GM12878 (cell line): ENCODE data around the gene SPTLC3. TPM values are rescaled to one million over a fixed set of nuclear protein-coding genes. Genes with fewer than 3 reads are reported as not detected.

ENCODE experiments used
- ATAC-seq: fragments of 200-7000 bp; cut with Tn5 transposase; 3 replicates; pipeline ENCODE4 v1.9.1; 2020; ENCODE audit warnings: mild to moderate bottlenecking, moderate library complexity
- BruUV-seq: library from RNA; stranded (reverse); fragments of 400-500 nt; replicated peaks from 2 replicates; lab custom pipeline; 2021; lab: Mats Ljungman, UMichigan
- CTCF ChIA-PET: fragments of 300-600 bp; sonication (Branson Sonifier 250); formaldehyde crosslinking; extraction: SDS; loops from one replicate; lab custom pipeline; 2021; ENCODE audit warnings: inconsistent platforms; lab: Yijun Ruan, JAX
- POLR2A ChIA-PET: fragments of 350-600 bp; formaldehyde crosslinking; extraction: SDS; loops from one replicate; lab custom pipeline; 2021; ENCODE audit warnings: inconsistent platforms; lab: Charles Lee
- RAD21 ChIA-PET: fragments of 300-600 bp; sonication (Branson Sonifier 250); formaldehyde crosslinking; loops from one replicate; lab custom pipeline; 2023; ENCODE audit warnings: antibody characterized with exemption; ENCODE audit not compliant: unreplicated experiment; lab: Charles Lee
- SMC1A ChIA-PET: fragments of 300-600 bp; sonication (Branson Sonifier 250); formaldehyde crosslinking; loops from one replicate; lab custom pipeline; 2023; ENCODE audit not compliant: unreplicated experiment, uncharacterized antibody; lab: Charles Lee
- DNase-seq: peaks from one replicate; pipeline ENCODE4 v3.0.0-alpha.2; 2011; ENCODE audit warnings: low read depth, low spot score
- FAIRE-seq: peaks from 3 replicates; lab custom pipeline; 2011; peaks lifted over from hg19 to GRCh38; lab: Jason Lieb, UNC
- H2AFZ ChIP-seq: 2 replicates; pipeline ENCODE4 v1.6.0; 2011; ENCODE audit warnings: low read depth, low read length, control low read depth; ENCODE audit not compliant: control insufficient read depth
- H3K27ac ChIP-seq: 2 replicates; pipeline ENCODE4 v1.5.1; 2011; ENCODE audit warnings: control low read depth; ENCODE audit not compliant: control insufficient read depth, insufficient read depth
- H3K27me3 ChIP-seq, 2 experiments: replicated peaks in 1 of 2; 2 replicates each; pipeline versions ENCODE4 v1.6.0 to v1.6.1; 2011; ENCODE audit warnings: low read length in 1 of 2; ENCODE audit not compliant: control insufficient read depth in 2 of 2, insufficient read depth in 2 of 2
- H3K36me3 ChIP-seq, 2 experiments: 2 replicates each; pipeline ENCODE4 v1.5.1; 2011; ENCODE audit warnings: low read length in 1 of 2; ENCODE audit not compliant: control insufficient read depth in 2 of 2, insufficient read depth in 2 of 2
- H3K4me1 ChIP-seq: 2 replicates; pipeline ENCODE4 v1.6.1; 2011; ENCODE audit warnings: mild to moderate bottlenecking, low read length, moderate library complexity, mixed read lengths; ENCODE audit not compliant: control insufficient read depth, insufficient read depth
- H3K4me2 ChIP-seq: 2 replicates; pipeline ENCODE4 v1.6.0; 2011; ENCODE audit warnings: control low read depth; ENCODE audit not compliant: control insufficient read depth, insufficient read depth
- H3K4me3 ChIP-seq: fragments of 200-600 bp; sonication (generic); 2 replicates; pipeline ENCODE4 v1.5.1; 2016
- H3K79me2 ChIP-seq: 2 replicates; pipeline ENCODE4 v1.6.0; 2011; ENCODE audit warnings: low read length; ENCODE audit not compliant: control insufficient read depth, insufficient read depth
- H3K9ac ChIP-seq: 2 replicates; pipeline ENCODE4 v1.8.0; 2011; ENCODE audit warnings: low read length, control low read depth, mixed read lengths; ENCODE audit not compliant: control insufficient read depth, insufficient read depth
- H3K9me3 ChIP-seq: replicated peaks from 3 replicates; pipeline ENCODE4 v1.5.1; 2011; ENCODE audit warnings: mild to moderate bottlenecking, low read length; ENCODE audit not compliant: control insufficient read depth, insufficient read depth
- H4K20me1 ChIP-seq: 2 replicates; pipeline ENCODE4 v1.6.0; 2011; ENCODE audit not compliant: control insufficient read depth, insufficient read depth
- BACH1 ChIP-seq: fragments of 450-650 bp; IDR thresholded peaks from 2 replicates; pipeline ENCODE4 v1.6.1; 2017; ENCODE audit warnings: mild to moderate bottlenecking, borderline replicate concordance
- BCL11A ChIP-seq: IDR thresholded peaks from 2 replicates; pipeline ENCODE4 v1.6.1; 2011; ENCODE audit warnings: low read depth, low read length
- CBX5 ChIP-seq: sonication (generic); IDR thresholded peaks from 2 replicates; pipeline ENCODE4 v1.6.1; 2016; ENCODE audit warnings: low read depth, moderate library complexity, mild to moderate bottlenecking, inconsistent platforms
- DPF2 ChIP-seq: fragments of 450-650 bp; IDR thresholded peaks from 2 replicates; pipeline ENCODE4 v1.6.1; 2017; ENCODE audit warnings: mild to moderate bottlenecking
- ETV6 ChIP-seq, 2 experiments: fragments of 450-650 bp in 1 of 2; IDR thresholded peaks in 1 of 2; conservative IDR thresholded peaks in 1 of 2; 2 replicates each; pipeline ENCODE4 v1.6.1; 2014; ENCODE audit warnings: antibody characterized with exemption in 1 of 2, borderline replicate concordance in 1 of 2, low read depth in 1 of 2, mild to moderate bottlenecking in 1 of 2, moderate library complexity in 1 of 2
- HDAC6 ChIP-seq: fragments of 200-600 bp; sonication (generic); IDR thresholded peaks from one replicate; pipeline ENCODE4 v1.8.0; 2017; ENCODE audit warnings: antibody characterized with exemption; ENCODE audit not compliant: unreplicated experiment
- KDM1A ChIP-seq: fragments of 200-600 bp; sonication (generic); IDR thresholded peaks from 2 replicates; pipeline ENCODE4 v1.6.1; 2016; ENCODE audit warnings: borderline replicate concordance
- NFYB ChIP-seq: IDR thresholded peaks from 2 replicates; pipeline ENCODE4 v1.6.1; 2011; ENCODE audit warnings: low read depth, mild to moderate bottlenecking, low read length, improper control_type of control experiment, moderate library complexity; ENCODE audit not compliant: insufficient read depth
- NR2C2 ChIP-seq: IDR thresholded peaks from 2 replicates; pipeline ENCODE4 v1.6.1; 2011; ENCODE audit warnings: borderline replicate concordance, low read depth; ENCODE audit not compliant: control insufficient read depth, insufficient read length
- RAD21 ChIP-seq: IDR thresholded peaks from 2 replicates; pipeline ENCODE4 v1.6.1; 2011; ENCODE audit warnings: mild to moderate bottlenecking, low read depth, low read length, moderate library complexity; ENCODE audit not compliant: insufficient read depth
- SIN3A ChIP-seq: IDR thresholded peaks from 2 replicates; pipeline ENCODE4 v1.6.1; 2012; ENCODE audit warnings: low read depth, low read length, improper control_type of control experiment
- SMAD5 ChIP-seq: IDR thresholded peaks from 2 replicates; pipeline ENCODE4 v1.6.1; 2016; ENCODE audit warnings: antibody characterized with exemption, low read depth
- SUZ12 ChIP-seq: fragments of 200-600 bp; sonication (generic); IDR thresholded peaks from one replicate; pipeline ENCODE4 v1.6.1; 2018; ENCODE audit warnings: antibody characterized with exemption, mild to moderate bottlenecking; ENCODE audit not compliant: unreplicated experiment
- TAF1 ChIP-seq: IDR thresholded peaks from 2 replicates; pipeline ENCODE4 v1.6.1; 2011; ENCODE audit warnings: mild to moderate bottlenecking, low read depth, low read length, borderline replicate concordance
- WGBS: methylation state at CpG from one replicate; pipeline ENCODE4 v1.1.6; 2016; ENCODE audit warnings: low lambda C conversion rate; ENCODE audit not compliant: insufficient replicate concordance, insufficient coverage; ENCODE audit errors: missing lambda C conversion rate; 5-methylcytosine and 5-hydroxymethylcytosine counted together
- in situ Hi-C: fragments of 300-500 bp; cut with MboI; formaldehyde crosslinking; loops from 9 replicates; pipeline ENCODE4 v1.14.3; 2018; ENCODE audit warnings: mixed read lengths
- intact Hi-C: fragments of 100-400 bp; cut with micrococcal nuclease; formaldehyde crosslinking; loops from one replicate; pipeline ENCODE4 v1.14.2; 2022; ENCODE audit not compliant: unreplicated experiment
- polyA plus RNA-seq, 11 experiments: library from polyadenylated mRNA; depleted of rRNA in 4 of 11; unstranded in 6 of 11; stranded (reverse) in 5 of 11; fragments of >200 nt; fragmentation: Nextera tagmentation in 4 of 11; fragmentation: Illumina TruSeq in 1 of 11; extraction: Ambion mirVana in 4 of 11; extraction: Trizol in 1 of 11; gene quantifications; 1 replicate in 1 of 11; 2 replicates in 10 of 11; pipeline versions ENCODE4 v1.2.1 to v1.2.3, GENCODE V29; 2011 to 2016; ENCODE audit warnings: inconsistent platforms in 2 of 11, missing spikeins in 2 of 11, low read depth in 1 of 11
- total RNA-seq, 4 experiments: library from RNA; depleted of rRNA in 3 of 4; stranded (reverse); fragments of >200 nt in 3 of 4; fragmentation: Illumina TruSeq in 1 of 4; extraction: Trizol in 1 of 4; gene quantifications; 2 replicates each; pipeline versions ENCODE4 v1.2.1 to v1.2.3, GENCODE V29; 2013 to 2021
- TF ChIP-seq, protein P1 (sequence below): fragments of 450-650 bp; IDR thresholded peaks from 2 replicates; pipeline ENCODE4 v1.6.1; 2018; ENCODE audit warnings: mild to moderate bottlenecking, low read depth, moderate library complexity; ENCODE audit not compliant: partially characterized antibody

The SPTLC3 gene
- total and polyA plus RNA-seq, 10 of the 15 experiments (the other 5 are each of a cell fraction or from before 2014, with no cell fraction given), result 0.04 to 0.29 (median 0.06) TPM; not detected in 7

DNA sequence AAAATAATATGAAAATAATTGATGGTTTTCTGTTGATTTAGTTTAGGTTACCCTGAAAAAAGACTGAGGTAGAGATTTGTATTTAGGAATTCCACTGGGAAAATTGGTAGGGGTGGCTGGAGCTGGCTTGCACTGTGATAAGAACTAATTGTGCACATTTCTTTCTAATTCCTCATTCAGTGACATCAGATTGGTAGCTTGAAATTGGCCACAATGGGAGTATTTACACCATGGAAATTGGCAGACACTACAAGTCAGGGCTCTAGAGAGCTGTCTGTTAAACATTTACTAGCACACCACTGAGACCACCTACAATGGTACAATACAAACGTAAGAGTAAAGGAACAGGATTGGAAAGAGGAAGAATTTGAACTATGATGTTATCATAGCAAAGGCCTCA is 160.3 kb downstream of the SPTLC3 start:
- POLR2A ChIA-PET, result no interaction called here
- no TSS peak for BruUV-seq
- Histone ChIP-seq H2AFZ (no peak overlapping the region), H3K27me3 (no peaks in the 10 kb centered on the region; a peak in 1 of 4 replicates), H3K4me2 (no peak overlapping the region), H3K36me3 (no peaks in the 10 kb centered on the region), H3K79me2 (no peaks in the 10 kb centered on the region), H3K4me3 (no peak overlapping the region), H3K9ac (no peak overlapping the region), H4K20me1 (no peaks in the 10 kb centered on the region), H3K27ac (no peak overlapping the region), H3K4me1 (no peaks in the 10 kb centered on the region), H3K9me3 (no peaks in the 10 kb centered on the region; the same call in 2 of the 3 replicates)
- DNase-seq, result no peak
- FAIRE-seq, result no peak
- RAD21 ChIA-PET, result no interaction called here
- no peak for ATAC-seq
- CTCF ChIA-PET, result interaction anchor here (0.6 to 0.7 kb wide), 2 partner anchors 8 to 270 kb away, joined by 3 read pairs; no protein-coding TSS in a partner anchor
- 0% methylated on average over 1 of the region's 1 CpG for WGBS
- intact Hi-C loops, result no loop called here
- TF ChIP-seq SMAD5, result no peak
- no peak for TF ChIP-seq NFYB
- no peak for TF ChIP-seq BACH1
- no peak for TF ChIP-seq ETV6 (conservative IDR thresholded peaks at IDR 0.05 in 1 of 2, IDR thresholded peaks at IDR 0.05 in 1 of 2; ENCODE audit: borderline replicate concordance in 1 of 2, low read depth in 1 of 2)
- in situ Hi-C loops, result no loop called here
- SMC1A ChIA-PET, result no interaction called here

DNA sequence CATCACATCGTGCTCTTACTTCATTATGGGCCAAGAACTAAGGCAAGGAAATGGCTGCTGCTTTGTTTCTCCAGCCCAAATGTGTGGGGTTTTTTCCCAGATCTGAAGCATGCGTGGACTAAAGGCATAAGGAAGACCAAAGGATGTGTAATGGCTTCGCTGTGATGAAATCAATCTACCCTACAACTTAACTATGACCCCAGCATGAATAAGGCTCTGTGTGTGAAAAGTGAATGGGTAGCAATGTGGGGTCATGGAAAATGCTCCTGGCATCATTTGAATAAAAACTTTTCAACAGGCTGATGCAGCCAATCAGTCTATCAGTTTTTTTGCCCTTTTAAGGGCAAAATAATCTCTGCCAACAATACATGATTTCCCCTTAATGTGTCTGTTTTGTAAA is 162.0 kb downstream of the SPTLC3 start:
- Histone ChIP-seq H3K9ac (no peak overlapping the region), H3K36me3 (no peaks in the 10 kb centered on the region), H3K4me1 (no peaks in the 10 kb centered on the region), H3K79me2 (no peaks in the 10 kb centered on the region), H2AFZ (no peak overlapping the region), H3K4me3 (no peak overlapping the region), H3K9me3 (no peaks in the 10 kb centered on the region; the same call in 2 of the 3 replicates), H3K4me2 (no peak overlapping the region), H3K27me3 (no peaks in the 10 kb centered on the region; a peak in 1 of 4 replicates), H4K20me1 (no peaks in the 10 kb centered on the region), H3K27ac (no peak overlapping the region)
- BruUV-seq, result no TSS peak
- DNase-seq (no peak), FAIRE-seq (no peak), ATAC-seq (no peak)
- POLR2A ChIA-PET, result no interaction called here
- WGBS, result 7% methylated on average over 3 of the region's 3 CpGs
- in situ Hi-C loops (no loop called here), intact Hi-C loops (no loop called here)
- SMC1A ChIA-PET, result no interaction called here
- CTCF ChIA-PET, result no interaction called here
- RAD21 ChIA-PET, result no interaction called here
- TF ChIP-seq, protein P1, sequence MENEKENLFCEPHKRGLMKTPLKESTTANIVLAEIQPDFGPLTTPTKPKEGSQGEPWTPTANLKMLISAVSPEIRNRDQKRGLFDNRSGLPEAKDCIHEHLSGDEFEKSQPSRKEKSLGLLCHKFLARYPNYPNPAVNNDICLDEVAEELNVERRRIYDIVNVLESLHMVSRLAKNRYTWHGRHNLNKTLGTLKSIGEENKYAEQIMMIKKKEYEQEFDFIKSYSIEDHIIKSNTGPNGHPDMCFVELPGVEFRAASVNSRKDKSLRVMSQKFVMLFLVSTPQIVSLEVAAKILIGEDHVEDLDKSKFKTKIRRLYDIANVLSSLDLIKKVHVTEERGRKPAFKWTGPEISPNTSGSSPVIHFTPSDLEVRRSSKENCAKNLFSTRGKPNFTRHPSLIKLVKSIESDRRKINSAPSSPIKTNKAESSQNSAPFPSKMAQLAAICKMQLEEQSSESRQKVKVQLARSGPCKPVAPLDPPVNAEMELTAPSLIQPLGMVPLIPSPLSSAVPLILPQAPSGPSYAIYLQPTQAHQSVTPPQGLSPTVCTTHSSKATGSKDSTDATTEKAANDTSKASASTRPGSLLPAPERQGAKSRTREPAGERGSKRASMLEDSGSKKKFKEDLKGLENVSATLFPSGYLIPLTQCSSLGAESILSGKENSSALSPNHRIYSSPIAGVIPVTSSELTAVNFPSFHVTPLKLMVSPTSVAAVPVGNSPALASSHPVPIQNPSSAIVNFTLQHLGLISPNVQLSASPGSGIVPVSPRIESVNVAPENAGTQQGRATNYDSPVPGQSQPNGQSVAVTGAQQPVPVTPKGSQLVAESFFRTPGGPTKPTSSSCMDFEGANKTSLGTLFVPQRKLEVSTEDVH, result no peak
- TF ChIP-seq KDM1A (no peak), CBX5 (no peak), SUZ12 (no peak), BCL11A (no peak), DPF2 (no peak), TAF1 (no peak), HDAC6 (no peak), SIN3A (no peak), RAD21 (no peak), NR2C2 (no peak)
